GM23248 (cell line): ENCODE data around the gene AKAP3.

Source experiments
- EZH2 ChIP-seq: fragments of 200-600 bp; sonication (generic); IDR thresholded peaks from 2 replicates; pipeline ENCODE4 v1.6.1; 2018; ENCODE audit warnings: antibody characterized with exemption, mild to moderate bottlenecking; ENCODE audit not compliant: insufficient read depth, poor library complexity, severe bottlenecking
- EZH2phosphoT487 ChIP-seq: fragments of 200-600 bp; sonication (generic); IDR thresholded peaks from 2 replicates; pipeline ENCODE4 v1.6.1; 2018; ENCODE audit warnings: antibody characterized with exemption, moderate library complexity, mild to moderate bottlenecking, low read depth; ENCODE audit not compliant: insufficient read depth

DNA sequence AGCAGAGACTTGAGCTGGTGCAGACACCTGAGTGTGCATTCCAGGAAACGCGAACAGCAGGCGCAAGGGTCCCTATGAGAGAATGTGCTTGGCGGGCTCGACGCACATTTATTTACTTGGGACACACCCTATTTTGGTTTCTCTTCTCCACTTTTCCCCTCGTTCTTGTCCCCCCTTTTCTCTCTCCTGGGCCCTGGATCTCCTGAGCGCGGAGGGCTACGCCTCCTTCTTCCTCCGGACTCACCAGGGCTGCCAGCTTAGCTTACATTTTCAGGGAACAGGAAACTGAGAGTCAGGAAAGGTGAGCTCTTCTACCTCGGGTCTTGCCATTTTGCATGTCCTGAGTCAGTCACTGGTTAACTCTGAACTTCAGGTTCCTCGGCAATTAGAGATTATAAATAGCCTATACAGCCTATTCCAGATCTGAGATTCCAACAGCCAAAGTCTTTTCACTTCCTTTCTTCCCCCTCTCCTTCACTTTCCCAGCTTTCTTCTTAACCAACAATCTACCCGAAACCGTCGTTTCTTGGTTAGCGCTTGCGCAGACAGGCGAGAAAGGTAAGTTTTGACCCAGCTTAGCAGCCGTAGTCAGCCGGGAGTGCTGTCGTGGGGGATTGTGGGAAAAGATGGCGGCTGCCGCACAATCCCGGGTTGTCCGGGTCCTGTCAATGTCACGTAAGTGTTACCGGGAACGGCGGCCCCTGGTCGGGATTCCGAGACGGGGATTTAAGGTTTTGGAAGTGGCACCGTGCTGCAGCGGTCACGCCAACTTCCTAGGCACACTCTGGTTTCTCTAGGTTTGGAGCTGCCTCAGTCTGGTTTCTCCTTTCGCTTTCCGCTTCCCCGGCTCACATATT, at the start of gene AKAP3, which contains the start of gene NDUFA9:
- TF ChIP-seq EZH2phosphoT487 (no peak), EZH2 (no peak)
